GM21723 (cell line): ENCODE data around the gene MITF.

ENCODE experiments used
- ATAC-seq: cut with Tn5 transposase; IDR thresholded peaks from one replicate; pipeline ENCODE4 v1.9.1; 2021; ENCODE audit warnings: mild to moderate bottlenecking, moderate library complexity; ENCODE audit not compliant: unreplicated experiment

The MITF gene

GRCh38 chr3:69753179-69753775 lies 14.0 kb downstream of the MITF start:
- no peak for ATAC-seq

DNA sequence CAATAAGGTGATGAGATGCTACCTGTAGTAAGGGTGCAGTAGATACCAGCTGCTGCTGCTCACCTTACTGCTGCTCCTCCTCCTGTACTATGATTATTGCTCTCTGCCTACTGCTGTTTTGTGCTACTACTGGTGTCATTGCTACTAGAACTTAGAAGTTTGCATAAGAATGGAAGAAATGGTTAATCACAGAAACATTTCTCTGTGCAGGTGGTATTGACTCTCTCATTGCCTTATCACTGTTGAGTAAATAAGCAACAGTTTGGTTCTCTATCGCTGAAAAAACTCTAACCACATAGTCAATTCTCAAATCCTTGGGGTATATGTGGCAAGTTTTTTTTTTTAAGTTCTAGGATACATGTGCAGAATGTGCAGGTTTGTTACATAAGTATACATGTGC lies 16.5 kb downstream of the MITF start:
- ATAC-seq, result no peak

DNA sequence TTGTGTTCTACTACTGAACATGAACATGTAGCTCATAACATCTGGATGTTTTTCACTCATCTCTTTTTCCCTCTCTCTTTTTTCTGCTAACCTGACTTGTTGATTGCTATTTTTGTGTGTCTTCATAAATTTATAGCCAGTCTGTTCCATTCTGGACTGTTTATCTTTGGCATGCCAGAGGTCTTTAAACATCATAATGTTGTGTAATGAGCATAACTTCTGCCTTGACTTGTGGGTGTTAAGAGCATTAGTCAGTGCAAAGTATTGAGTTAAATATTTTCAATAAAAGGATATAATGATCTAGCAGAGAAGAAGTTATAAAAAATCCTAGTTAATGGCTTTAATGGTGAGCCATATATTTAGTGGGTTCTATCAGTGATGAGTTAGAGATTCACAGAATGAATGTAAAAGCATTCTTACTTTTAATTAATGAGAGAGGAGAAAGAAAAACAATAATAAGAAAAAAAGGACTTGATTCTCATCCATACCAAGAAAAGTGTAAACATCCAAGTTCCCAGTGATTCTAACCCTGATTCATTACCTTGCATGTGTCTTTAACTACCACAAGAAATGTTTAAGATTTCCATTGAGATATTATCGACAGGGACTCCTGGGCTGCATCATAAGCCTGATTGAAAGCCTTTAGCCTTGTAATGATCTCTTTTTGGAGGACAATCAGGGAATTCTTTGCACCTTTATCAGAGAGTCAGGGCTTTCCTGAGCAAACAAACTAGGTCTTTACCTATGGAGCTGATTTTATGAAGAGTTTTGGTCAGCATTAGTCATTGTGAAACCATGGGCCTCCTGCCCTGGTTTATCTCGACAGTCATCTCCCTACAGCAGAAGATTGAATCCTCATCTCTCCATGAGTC lies 22.9 kb downstream of the MITF start:
- ATAC-seq, result no peak

- no peak for ATAC-seq
Observed at GRCh38 chr3:69762768-69763229, 23.5 kb downstream of the MITF start.

DNA sequence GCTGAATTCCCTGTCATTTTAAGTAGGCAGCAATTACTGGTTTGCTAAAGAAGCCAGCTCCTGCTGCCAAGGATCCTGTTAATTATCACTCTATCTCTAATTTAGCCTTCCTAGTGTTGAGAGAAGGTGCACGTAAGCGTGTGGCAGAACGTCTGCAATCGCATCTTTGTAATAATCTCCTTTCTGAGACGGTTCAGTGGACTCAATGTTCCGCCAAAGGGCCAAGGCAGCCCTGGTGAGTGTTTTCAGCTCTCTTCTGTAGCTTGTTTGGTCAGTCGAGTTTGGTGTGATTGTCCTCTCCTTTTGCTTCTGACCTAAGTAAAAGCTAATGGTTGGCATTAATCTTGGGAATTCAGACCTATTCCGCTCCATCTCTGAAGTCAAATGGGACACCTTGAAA lies 24.2 kb downstream of the MITF start:
- ATAC-seq, result no peak

- no peak for ATAC-seq
Observed at GRCh38 chr3:69764121-69764741, 25.0 kb downstream of the MITF start.

GRCh38 chr3:69764861-69765260 lies 25.6 kb downstream of the MITF start:
- no peak for ATAC-seq

- ATAC-seq, result no peak
Observed at GRCh38 chr3:69766638-69767037, 27.4 kb downstream of the MITF start.

DNA sequence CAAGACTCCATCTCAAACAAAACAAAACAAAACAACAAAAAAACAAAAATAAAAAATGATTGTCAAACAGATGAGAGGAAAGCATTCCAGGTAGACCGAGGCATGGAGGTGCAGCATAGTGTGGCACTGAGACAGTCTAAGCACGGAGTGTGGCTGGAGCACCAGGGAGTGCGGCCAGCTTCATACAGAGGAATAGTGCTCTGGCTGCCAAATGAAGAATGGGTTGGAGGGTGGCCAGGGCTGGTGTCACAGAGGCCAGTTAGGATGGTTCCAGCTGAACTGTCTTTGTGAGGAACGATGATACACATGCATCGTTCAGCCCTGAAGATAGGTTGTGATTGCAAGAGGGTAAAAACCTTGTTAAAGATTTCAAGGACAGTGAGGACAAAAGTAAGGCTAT lies 28.3 kb downstream of the MITF start:
- ATAC-seq, result no peak

DNA sequence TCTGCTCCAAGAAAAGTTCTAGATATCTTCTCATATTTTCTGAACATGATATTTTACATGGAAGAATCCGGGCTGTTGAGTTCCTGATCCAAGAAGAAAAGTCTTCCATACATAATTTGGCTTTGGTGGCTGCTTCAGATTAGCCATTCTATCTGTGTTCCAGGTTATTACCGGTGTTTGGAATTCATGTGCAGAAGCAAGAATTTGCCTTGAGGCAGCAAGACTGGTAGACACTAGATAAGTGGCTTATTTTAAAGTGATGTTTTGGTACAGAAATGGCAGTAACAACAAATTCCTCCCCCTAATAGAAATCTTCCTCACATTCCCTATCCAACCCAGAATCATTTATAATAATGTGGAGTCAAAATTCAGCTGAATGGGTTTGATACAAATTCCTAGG lies 29.2 kb downstream of the MITF start:
- no peak for ATAC-seq

- no peak for ATAC-seq
Observed at GRCh38 chr3:69770219-69770618, 31.0 kb downstream of the MITF start.

DNA sequence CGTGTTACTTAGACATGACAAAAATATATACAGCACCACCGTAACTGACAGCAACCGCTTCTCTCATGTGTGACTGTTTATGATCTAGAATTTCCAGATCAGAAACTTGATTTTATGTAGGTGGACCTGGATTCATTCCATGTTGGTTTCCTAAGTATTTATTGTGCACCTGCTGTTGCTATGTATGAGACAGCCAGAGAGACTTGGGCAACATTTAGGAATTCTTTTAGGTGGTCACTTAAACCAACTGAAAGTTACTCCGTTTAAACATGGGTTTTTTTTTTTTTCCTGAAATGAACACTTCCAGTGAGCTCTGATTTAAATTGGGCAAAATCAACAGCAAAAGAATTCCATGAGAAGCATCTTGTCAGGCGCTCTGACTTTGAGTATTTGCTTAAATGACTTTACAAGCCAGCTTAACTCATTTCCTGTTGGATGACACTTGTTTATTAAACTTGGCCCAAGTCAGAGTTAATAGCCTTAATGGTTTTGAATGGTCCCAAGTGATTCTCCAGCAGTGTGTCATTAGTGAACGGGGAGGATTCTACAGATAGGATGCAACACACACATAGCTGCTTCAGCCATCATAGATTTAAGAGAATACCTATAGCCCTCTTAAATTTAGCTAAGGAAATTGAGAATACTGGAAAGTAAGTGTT lies 31.8 kb downstream of the MITF start:
- no peak for ATAC-seq

- no peak for ATAC-seq
Observed at GRCh38 chr3:69772152-69772867, 33.0 kb downstream of the MITF start.

DNA sequence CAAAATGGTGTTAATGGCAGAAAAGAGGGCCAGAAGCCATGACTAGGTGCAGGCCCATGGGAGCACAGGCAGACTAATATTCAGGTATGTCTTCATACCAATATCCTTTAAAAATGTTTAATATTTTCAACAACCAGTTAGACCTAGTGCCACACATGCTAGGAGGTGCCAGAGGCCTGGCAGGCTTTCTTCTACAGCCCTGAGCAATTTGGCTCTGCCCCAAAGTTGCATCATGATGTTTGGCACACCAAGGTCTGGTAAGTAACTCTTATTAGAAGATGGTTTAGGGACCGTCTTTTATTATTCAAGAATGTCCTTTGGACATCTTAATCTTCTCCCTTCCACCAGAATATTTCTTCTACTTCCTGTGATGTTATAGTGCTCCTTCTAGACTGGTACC lies 34.8 kb downstream of the MITF start:
- no peak for ATAC-seq

GRCh38 chr3:69775751-69776150 lies 36.5 kb downstream of the MITF start:
- ATAC-seq, result no peak

DNA sequence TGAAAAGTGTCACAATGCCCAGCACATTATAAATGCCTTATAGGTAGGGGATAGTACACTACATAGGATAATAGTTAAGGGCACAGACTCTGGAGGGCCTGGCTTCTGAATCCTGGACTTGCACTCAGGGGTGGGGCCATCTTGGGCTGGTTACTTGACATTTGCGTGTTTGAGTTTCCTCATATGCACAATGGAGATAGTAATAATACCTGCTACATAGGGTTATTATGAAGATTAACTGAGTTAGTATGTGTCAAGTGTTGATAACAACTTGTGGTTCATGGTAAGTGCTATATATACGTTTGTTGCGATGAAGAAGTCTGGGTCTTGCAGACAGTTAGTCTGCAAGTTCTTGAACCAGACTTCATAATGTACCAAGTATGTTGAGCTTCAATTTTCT lies 37.0 kb downstream of the MITF start:
- no peak for ATAC-seq

DNA sequence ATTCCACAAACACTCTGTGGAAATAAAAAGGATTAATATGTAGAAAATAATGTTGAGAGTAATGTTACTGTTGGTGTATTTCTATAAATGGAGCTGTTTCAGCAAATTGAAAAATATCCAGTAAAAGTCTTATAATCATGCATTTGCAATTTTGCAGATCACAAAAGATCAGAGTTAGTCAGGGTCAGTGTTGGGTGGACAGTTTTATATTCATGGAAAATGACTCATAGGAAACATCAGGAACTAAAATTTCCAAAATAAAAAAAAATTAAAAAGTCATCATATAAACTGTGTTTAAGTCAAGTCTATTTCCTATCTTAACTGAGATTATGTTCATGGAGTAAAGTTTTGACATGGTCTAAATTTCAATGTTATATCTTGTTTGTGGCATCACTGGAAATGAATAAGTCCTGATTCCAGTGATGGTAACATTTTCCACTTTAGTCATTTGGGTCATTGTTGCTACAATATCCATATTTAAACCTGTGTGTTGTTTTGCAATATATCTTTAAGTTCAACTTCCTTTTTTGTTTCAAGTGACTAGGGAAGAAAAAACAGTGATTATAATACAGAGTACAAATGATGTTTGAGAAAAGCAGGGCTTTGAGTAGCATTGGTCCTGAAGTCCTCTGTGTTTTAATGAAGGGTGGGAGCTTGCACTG lies 37.8 kb downstream of the MITF start:
- ATAC-seq, result no peak

DNA sequence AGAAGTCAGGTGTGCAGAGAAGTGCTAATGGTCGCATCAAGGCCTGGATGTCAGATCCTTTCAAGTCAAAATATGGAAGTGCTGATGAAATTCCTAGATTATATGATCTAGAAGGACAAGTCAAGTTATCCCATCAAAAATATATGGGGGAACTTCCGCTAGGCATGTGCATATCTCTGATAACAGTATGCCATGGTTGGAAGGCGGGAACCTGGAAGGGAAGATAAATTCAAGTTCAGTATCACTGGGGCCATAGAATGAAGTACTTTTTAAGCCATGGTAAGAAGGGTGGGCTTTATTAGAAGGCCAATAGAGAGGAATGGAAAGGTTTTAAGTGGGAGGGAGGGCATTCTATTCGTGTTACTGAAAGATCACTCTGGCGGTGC lies 38.3 kb downstream of the MITF start:
- no peak for ATAC-seq

- no peak for ATAC-seq
Observed at GRCh38 chr3:69781593-69781992, 42.3 kb downstream of the MITF start.

DNA sequence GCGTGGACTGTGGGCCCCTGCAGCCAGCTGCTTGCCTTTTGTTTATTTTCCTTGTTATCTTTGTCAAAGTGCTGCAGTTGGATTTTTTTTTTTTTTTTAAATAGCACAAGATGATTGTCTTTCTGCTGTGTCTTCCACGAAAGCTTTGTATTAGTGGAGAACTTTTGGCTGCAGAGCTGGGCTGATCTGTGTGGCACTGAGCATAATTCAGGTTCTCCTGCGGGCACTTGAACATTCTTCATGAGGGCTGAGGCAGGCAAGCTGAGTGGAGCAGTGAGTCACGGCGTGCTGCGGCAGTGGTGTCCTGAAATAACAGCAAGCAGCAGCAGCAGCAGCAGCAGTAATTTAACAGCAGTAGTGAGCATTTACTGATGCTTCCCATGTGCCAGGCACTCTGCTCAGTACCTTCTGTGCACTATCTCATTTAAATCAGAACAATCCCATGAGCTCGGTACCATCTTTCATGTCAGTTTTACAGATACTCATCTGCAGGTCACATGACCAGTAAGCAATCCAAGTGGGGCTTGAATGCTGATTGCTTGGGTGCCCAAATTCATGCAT lies 45.8 kb downstream of the MITF start:
- no peak for ATAC-seq
